Epithelial cell of esophagus (primary cell): ENCODE data around the gene TMEM144.
"Not testable (repeated sequence)": the region's sequence is repeated elsewhere in the genome, so short reads cannot be mapped to it uniquely, and the experiment has no call there.

ENCODE experiments used
- DNase-seq: peaks from one replicate; pipeline ENCODE4 v3.0.0; 2010; ENCODE audit warnings: low read depth
- H3K4me3 ChIP-seq: 2 replicates; pipeline ENCODE4 v1.5.1; 2011; ENCODE audit warnings: mild to moderate bottlenecking, low read length, control low read depth
- CTCF ChIP-seq: IDR thresholded peaks from 2 replicates; pipeline ENCODE4 v1.5.1; 2011; ENCODE audit warnings: low read depth, mild to moderate bottlenecking, low read length, control low read depth, inconsistent platforms; ENCODE audit not compliant: insufficient read depth; ENCODE audit errors: missing control alignments

TMEM144 gene

GRCh38 chr4:158254292-158254691 lies 44.0 kb downstream of the TMEM144 start:
- no peak overlapping the region for H3K4me3 ChIP-seq
- TF ChIP-seq CTCF, result no peak
- no peak for DNase-seq

GRCh38 chr4:158255727-158256324 lies 45.5 kb downstream of the TMEM144 start:
- peak; percentile 78 for TF ChIP-seq CTCF
- no peak overlapping the region for H3K4me3 ChIP-seq
- peak; percentile 60 for DNase-seq

DNA sequence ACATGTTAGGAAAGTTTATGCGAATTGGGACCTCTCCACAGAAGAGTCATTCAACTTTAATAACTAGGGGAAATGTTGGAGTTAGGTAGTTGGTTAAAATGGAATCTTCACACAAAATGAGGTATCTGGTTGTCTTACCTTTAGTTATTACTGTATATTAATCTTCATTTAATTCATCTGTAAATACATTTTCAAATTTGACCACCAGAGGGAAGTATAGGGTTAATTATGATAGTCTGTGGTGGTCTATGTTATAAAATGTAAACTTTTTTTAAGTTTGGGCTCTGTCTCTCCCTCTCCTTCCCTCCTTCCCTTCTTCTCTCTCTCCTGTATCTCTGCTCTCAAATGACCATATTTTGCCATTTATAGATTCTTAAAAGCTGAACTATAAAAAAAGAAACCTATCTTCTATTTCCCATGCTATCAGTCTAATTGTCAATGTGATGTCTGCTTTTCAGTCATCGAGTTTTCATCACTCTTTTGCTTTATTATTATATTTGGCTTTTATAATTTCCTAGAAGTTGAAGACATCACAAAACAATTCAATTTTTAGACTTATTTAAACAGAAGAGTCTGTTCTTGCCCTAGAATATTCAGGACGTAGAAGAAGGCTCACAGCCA lies 49.8 kb downstream of the TMEM144 start:
- peak; percentile 35 for TF ChIP-seq CTCF
- peak; percentile 32 for DNase-seq
- H3K4me3 ChIP-seq, result no peak overlapping the region

GRCh38 chr4:158261480-158261879 lies 51.2 kb downstream of the TMEM144 start:
- no peak for DNase-seq
- TF ChIP-seq CTCF, result no peak
- no peak overlapping the region for H3K4me3 ChIP-seq

DNA sequence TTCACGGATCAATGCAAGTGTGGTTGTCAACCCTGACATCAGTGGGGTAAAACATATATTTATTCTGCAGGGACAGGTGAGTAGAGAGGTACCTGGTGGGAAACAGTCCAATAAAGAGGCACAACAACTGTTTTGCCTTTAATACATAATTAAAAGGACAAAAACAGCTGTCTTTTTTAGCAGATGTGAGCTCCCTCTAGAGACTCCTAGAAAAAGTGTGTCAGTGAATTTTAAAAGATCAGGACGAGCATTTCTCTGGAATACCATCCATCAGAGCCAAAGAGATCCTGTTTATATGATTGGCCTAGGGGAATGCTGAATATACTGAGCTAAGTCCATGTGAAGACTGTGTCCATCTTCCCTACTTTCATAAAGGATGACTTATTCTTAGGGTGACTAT lies 58.3 kb downstream of the TMEM144 start:
- no peak for DNase-seq
- no peak for TF ChIP-seq CTCF
- no peak overlapping the region for H3K4me3 ChIP-seq

DNA sequence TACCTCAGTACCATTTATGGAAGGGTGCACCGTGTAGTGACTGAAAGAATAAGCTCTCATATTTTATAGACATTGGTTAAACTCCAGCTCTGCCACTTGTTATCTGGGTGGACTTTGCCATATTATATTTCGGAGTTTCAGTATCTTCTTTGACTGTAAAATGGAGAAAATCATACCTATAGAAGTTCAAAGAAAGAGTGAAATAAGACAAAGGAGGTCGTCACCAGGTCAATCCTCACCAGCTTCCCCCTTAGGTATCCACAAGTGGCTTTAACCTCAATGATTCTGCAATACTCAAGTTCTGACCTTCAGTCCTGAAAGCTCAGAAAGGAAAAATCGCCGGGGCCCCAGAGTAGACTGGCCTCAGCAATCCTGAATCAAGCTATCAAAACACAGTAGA lies 64.3 kb downstream of the TMEM144 start:
- TF ChIP-seq CTCF, result no peak
- DNase-seq, result no peak
- no peak overlapping the region for H3K4me3 ChIP-seq

DNA sequence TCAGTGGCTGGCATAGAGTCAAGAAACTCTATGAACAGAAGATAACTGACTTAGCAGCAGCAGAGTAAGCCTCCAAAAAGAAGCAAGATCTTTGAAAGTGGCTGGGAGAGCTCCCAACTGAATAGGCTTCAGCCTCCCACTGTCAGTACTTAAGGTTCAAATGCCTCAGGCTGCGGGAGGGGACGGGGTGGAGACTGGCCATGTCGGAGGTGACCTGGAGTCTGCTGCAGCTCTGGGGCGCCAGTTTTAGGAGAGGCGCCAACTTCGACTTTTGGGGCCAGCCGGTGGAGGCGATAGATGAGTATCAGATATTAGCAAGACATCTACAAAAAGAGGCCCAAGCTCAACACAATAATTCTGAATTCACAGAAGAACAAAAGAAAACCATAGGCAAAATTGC lies 67.3 kb downstream of the TMEM144 start:
- no peak for DNase-seq
- no peak for TF ChIP-seq CTCF
- H3K4me3 ChIP-seq, result no peak overlapping the region

- DNase-seq, H3K4me3 ChIP-seq: not testable (repeated sequence)
Observed at GRCh38 chr4:158279052-158279451, 68.8 kb downstream of the TMEM144 start.
